ENCODE measurements around the gene OR2A25.

Gene OR2A25, protein sequence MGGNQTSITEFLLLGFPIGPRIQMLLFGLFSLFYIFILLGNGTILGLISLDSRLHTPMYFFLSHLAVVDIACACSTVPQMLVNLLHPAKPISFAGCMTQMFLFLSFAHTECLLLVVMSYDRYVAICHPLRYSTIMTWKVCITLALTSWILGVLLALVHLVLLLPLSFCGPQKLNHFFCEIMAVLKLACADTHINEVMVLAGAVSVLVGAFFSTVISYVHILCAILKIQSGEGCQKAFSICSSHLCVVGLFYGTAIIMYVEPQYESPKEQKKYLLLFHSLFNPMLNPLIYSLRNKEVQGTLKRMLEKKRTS

DNA sequence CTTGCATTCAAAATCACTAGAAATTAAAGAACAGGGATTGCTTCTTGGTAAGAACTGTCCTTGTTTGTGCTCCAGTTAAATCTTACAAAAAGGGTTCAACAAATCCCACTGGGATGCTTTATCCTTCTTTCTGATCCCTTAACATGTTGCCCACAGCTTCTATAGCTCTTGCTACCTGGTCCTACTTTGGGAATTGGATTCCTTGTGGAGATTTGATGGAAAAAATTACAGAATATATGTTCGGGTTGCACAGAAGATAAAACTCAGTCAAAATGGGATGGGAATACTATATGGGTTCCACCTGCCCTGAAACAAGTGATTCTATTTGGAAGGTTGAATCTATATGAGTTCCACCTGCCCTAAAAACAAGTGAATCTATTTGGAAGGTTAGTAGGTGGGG is at the start of gene OR2A25:
Gene OR2A25 (plus strand): TSS at position 301 of the 400 bp plus-strand sequence. CDS start 4,409 bp downstream, outside the sequence.
- H3K9me3 Mint-ChIP-seq, result no peaks in the 10 kb centered on the region
- no peaks in the 10 kb centered on the region for H3K36me3 Mint-ChIP-seq (ENCODE audit: low read depth)
- H3K27me3 Mint-ChIP-seq (ENCODE audit: low read depth), result no peaks in the 10 kb centered on the region
- TF ChIP-seq, protein P1, sequence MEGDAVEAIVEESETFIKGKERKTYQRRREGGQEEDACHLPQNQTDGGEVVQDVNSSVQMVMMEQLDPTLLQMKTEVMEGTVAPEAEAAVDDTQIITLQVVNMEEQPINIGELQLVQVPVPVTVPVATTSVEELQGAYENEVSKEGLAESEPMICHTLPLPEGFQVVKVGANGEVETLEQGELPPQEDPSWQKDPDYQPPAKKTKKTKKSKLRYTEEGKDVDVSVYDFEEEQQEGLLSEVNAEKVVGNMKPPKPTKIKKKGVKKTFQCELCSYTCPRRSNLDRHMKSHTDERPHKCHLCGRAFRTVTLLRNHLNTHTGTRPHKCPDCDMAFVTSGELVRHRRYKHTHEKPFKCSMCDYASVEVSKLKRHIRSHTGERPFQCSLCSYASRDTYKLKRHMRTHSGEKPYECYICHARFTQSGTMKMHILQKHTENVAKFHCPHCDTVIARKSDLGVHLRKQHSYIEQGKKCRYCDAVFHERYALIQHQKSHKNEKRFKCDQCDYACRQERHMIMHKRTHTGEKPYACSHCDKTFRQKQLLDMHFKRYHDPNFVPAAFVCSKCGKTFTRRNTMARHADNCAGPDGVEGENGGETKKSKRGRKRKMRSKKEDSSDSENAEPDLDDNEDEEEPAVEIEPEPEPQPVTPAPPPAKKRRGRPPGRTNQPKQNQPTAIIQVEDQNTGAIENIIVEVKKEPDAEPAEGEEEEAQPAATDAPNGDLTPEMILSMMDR (IDR thresholded peaks at IDR 0.05; ENCODE audit: unreplicated experiment in 3 of 3), result no peak
- H3K27ac Mint-ChIP-seq, result no peak within 1 kb of the TSS
- H3K4me3 Mint-ChIP-seq, result no peak within 1 kb of the TSS
- H3K4me1 Mint-ChIP-seq, result no peaks in the 10 kb centered on the region

DNA sequence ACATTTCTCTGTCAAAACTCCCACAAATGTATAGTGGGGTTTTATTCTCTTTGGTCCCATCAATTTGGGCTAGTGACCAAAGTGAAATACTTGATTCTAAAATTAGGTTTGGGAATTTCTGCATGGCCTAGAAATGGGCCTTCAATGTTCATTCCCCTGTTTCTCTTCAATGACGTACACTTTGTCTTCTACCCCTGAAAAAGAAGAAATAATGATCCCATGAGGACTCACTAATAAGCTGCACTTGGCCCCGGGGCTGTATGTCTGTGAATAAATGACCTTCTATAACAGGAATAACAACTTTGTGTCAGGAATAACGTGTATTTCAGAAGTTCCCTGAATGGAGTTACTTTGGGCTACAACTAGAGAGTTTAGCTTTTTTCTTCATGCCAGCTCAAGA is 49.3 kb upstream of the OR2A25 start:
- Mint-ChIP-seq H3K4me1 (peaks cover 13% of the 10 kb centered on the region), H3K4me3 (no peak overlapping the region), H3K9me3 (no peaks in the 10 kb centered on the region), H3K27ac (no peak overlapping the region), H3K27me3 (ENCODE audit: low read depth) (no peaks in the 10 kb centered on the region), H3K36me3 (ENCODE audit: low read depth) (no peaks in the 10 kb centered on the region)
- TF ChIP-seq, protein P1 (IDR thresholded peaks at IDR 0.05; ENCODE audit: unreplicated experiment in 3 of 3), result no peak

- Mint-ChIP-seq H3K4me3 (no peak overlapping the region), H3K9me3 (no peaks in the 10 kb centered on the region), H3K36me3 (ENCODE audit: low read depth) (no peaks in the 10 kb centered on the region)
These were observed 47.4 kb upstream of the OR2A25 start for GRCh38 chr7:144022169-144022568.

DNA sequence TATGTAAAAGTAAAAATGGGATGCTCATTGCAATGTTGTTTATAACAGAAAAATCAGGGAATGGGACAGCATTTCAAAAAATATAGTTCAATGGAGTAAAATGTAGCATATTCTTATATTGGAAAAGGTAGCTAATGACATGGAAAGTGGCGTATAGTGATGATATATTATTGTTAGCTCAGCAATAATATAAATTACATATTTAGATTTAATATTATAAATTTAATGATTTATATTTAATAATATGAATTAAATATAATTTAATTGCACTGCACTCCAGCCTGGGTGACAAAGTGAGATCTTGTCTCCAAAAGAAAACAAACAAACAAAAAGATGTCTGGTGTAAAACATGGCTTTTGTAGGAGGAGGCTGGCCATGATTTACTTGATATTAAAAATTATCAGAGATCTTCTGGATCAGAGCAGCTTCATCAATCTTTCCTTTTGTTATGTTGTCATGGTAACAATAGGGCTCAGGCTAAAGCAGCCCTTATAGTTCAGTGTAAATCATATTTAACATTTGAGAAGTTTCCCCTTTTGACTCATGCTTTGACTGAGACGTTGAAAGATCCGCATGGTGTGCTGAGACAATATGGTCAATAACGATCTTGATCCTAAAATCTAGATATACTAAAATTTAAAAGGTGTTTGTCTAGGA is 46.3 kb upstream of the OR2A25 start:
- Mint-ChIP-seq H3K27ac (no peak overlapping the region), H3K36me3 (ENCODE audit: low read depth) (no peaks in the 10 kb centered on the region), H3K9me3 (no peaks in the 10 kb centered on the region), H3K4me3 (no peak overlapping the region), H3K27me3 (ENCODE audit: low read depth) (no peaks in the 10 kb centered on the region), H3K4me1 (peaks cover 13% of the 10 kb centered on the region)
- TF ChIP-seq, protein P1 (IDR thresholded peaks at IDR 0.05; ENCODE audit: unreplicated experiment in 3 of 3), result no peak

More at GRCh38 chr7:144022169-144022568, 47.4 kb upstream of the OR2A25 start:
- TF ChIP-seq, protein P1 (IDR thresholded peaks at IDR 0.05; ENCODE audit: unreplicated experiment in 3 of 3), result no peak
- Mint-ChIP-seq H3K4me1 (peaks cover 13% of the 10 kb centered on the region), H3K27ac (no peak overlapping the region), H3K27me3 (ENCODE audit: low read depth) (no peaks in the 10 kb centered on the region)

- Mint-ChIP-seq H3K4me1 (peaks cover 9% of the 10 kb centered on the region), H3K4me3 (no peak overlapping the region), H3K27me3 (ENCODE audit: low read depth) (no peaks in the 10 kb centered on the region), H3K27ac (no peak overlapping the region), H3K9me3 (no peaks in the 10 kb centered on the region), H3K36me3 (ENCODE audit: low read depth) (no peaks in the 10 kb centered on the region)
- TF ChIP-seq, protein P1 (IDR thresholded peaks at IDR 0.05; ENCODE audit: unreplicated experiment in 3 of 3), result no peak
These were observed 45.4 kb upstream of the OR2A25 start for GRCh38 chr7:144024213-144024612.
